ENCODE results near the gene VANGL1. TPM values are rescaled to one million over a fixed set of nuclear protein-coding genes. Genes with fewer than 3 reads are reported as not detected.
A peak's percentile ranks its signal among the peaks of the same experiment; 100 is the strongest.

Gene VANGL1
- total RNA-seq, 1 donor from 2014 or later, result 14.7 TPM

- peak; percentile 8 for DNase-seq (ENCODE audit: low read depth)
Measured at GRCh38 chr1:115705085-115705951, 63.5 kb downstream of the VANGL1 start.

- no peak for DNase-seq (ENCODE audit: low read depth)
Measured at GRCh38 chr1:115705963-115706362, 64.2 kb downstream of the VANGL1 start.

GRCh38 chr1:115706587-115707425, 65.0 kb downstream of the VANGL1 start:
- peak; percentile 50 for DNase-seq (ENCODE audit: low read depth)

- no peak for DNase-seq (ENCODE audit: low read depth)
Measured at GRCh38 chr1:115710859-115711624, 69.3 kb downstream of the VANGL1 start.

- no peak for DNase-seq (ENCODE audit: low read depth)
Measured at GRCh38 chr1:115712911-115713609, 71.3 kb downstream of the VANGL1 start.

GRCh38 chr1:115713906-115714305, 72.1 kb downstream of the VANGL1 start:
- no peak for DNase-seq (ENCODE audit: low read depth)

- peak; percentile 96 for DNase-seq (ENCODE audit: low read depth)
Measured at GRCh38 chr1:115714572-115715141, 72.9 kb downstream of the VANGL1 start.

- peak; percentile 26 for DNase-seq (ENCODE audit: low read depth)
Measured at GRCh38 chr1:115717541-115717940, 75.8 kb downstream of the VANGL1 start.

- DNase-seq (ENCODE audit: low read depth), result no peak
Measured at GRCh38 chr1:115718011-115718754, 76.4 kb downstream of the VANGL1 start.

- no peak for DNase-seq (ENCODE audit: low read depth)
Measured at GRCh38 chr1:115719285-115719684, 77.5 kb downstream of the VANGL1 start.

GRCh38 chr1:115722221-115722620, 80.5 kb downstream of the VANGL1 start:
- no peak for DNase-seq (ENCODE audit: low read depth)

- DNase-seq (ENCODE audit: low read depth), result no peak
Measured at GRCh38 chr1:115723756-115724155, 82.0 kb downstream of the VANGL1 start.

GRCh38 chr1:115725600-115725999, 83.8 kb downstream of the VANGL1 start:
- DNase-seq (ENCODE audit: low read depth), result peak; percentile 26

GRCh38 chr1:115726161-115726560, 84.4 kb downstream of the VANGL1 start:
- DNase-seq (ENCODE audit: low read depth), result no peak

GRCh38 chr1:115726570-115726969, 84.8 kb downstream of the VANGL1 start:
- DNase-seq (ENCODE audit: low read depth), result no peak

GRCh38 chr1:115727706-115728249, 86.0 kb downstream of the VANGL1 start:
- peak; percentile 92 for DNase-seq (ENCODE audit: low read depth)

- no peak for DNase-seq (ENCODE audit: low read depth)
Measured at GRCh38 chr1:115728341-115728740, 86.6 kb downstream of the VANGL1 start.

- peak; percentile 30 for DNase-seq (ENCODE audit: low read depth)
Measured at GRCh38 chr1:115729756-115730155, 88.0 kb downstream of the VANGL1 start.

GRCh38 chr1:115732316-115732715, 90.5 kb downstream of the VANGL1 start:
- DNase-seq (ENCODE audit: low read depth), result no peak

- DNase-seq (ENCODE audit: low read depth), result no peak
Measured at GRCh38 chr1:115740811-115741210, 99.0 kb downstream of the VANGL1 start.
